Lung (tissue), 12 donors: ENCODE results near the gene RABGAP1L. TPM values are rescaled to one million over a fixed set of nuclear protein-coding genes. Genes with fewer than 3 reads are reported as not detected.

ENCODE experiments used
- ATAC-seq: fragments of 200-7000 bp; cut with Tn5 transposase; one replicate; pipeline ENCODE4 v1.9.1; 2020; ENCODE audit warnings: moderate number of reproducible peaks; ENCODE audit not compliant: insufficient read depth, low FRiP score
- DNase-seq, 3 donors: peaks; one replicate each; pipeline ENCODE4 v3.0.0-alpha.2; 2013 to 2017
- H3K27ac ChIP-seq, 2 donors: one replicate each; pipeline ENCODE4 v1.5.1; 2013; ENCODE audit warnings: mild to moderate bottlenecking in 2 of 2, moderate library complexity in 2 of 2, control low read depth in 1 of 2, inconsistent platforms in 1 of 2, low read depth in 1 of 2, low read length in 1 of 2
- H3K27me3 ChIP-seq, 3 donors: one replicate each; pipeline ENCODE4 v1.5.1; 2013; ENCODE audit warnings: low read length in 2 of 3; ENCODE audit not compliant: control insufficient read depth in 3 of 3, insufficient read depth in 3 of 3
- H3K36me3 ChIP-seq, 4 donors: one replicate each; pipeline ENCODE4 v1.5.1; 2013; ENCODE audit warnings: low read length in 4 of 4, mild to moderate bottlenecking in 1 of 4, moderate library complexity in 1 of 4; ENCODE audit not compliant: control insufficient read depth in 4 of 4, insufficient read depth in 4 of 4
- H3K4me1 ChIP-seq, 5 donors: one replicate each; pipeline ENCODE4 v1.5.1; 2013; ENCODE audit warnings: low read length in 5 of 5, mild to moderate bottlenecking in 2 of 5, moderate library complexity in 1 of 5; ENCODE audit not compliant: control insufficient read depth in 5 of 5, insufficient read depth in 5 of 5
- H3K4me3 ChIP-seq: one replicate; pipeline ENCODE4 v1.5.1; 2013; ENCODE audit warnings: mild to moderate bottlenecking, control low read depth, moderate library complexity
- H3K9ac ChIP-seq, 2 donors: one replicate each; pipeline ENCODE4 v1.5.1; 2013; ENCODE audit warnings: low read length in 2 of 2, control low read depth in 1 of 2; ENCODE audit not compliant: insufficient read depth in 1 of 2
- H3K9me3 ChIP-seq, 4 donors: one replicate each; pipeline ENCODE4 v1.5.1; 2013; ENCODE audit warnings: low read length in 3 of 4, mild to moderate bottlenecking in 1 of 4, moderate library complexity in 1 of 4; ENCODE audit not compliant: control insufficient read depth in 4 of 4, insufficient read depth in 3 of 4
- CTCF ChIP-seq: IDR thresholded peaks from 2 replicates; pipeline ENCODE4 v1.5.1; 2012; ENCODE audit warnings: mild to moderate bottlenecking; ENCODE audit errors: control extremely low read depth, extremely low read depth
- WGBS, 2 donors: extraction: QIAGEN DNeasy Blood & Tissue Kit; methylation state at CpG; one replicate each; pipeline ENCODE4 v1.1.7; 2013; 5-methylcytosine and 5-hydroxymethylcytosine counted together
- polyA plus RNA-seq, 2 donors: library from polyadenylated mRNA; stranded (reverse); fragments of 200-250 nt; gene quantifications; one replicate each; pipeline ENCODE4 v1.2.1, GENCODE V29; 2013
- total RNA-seq, 2 donors: library from RNA; depleted of rRNA in 1 of 2; stranded (reverse); fragments of >200 nt in 1 of 2; gene quantifications; one replicate each; pipeline ENCODE4 v1.2.1, GENCODE V29; 2014 to 2021
- donor health status: control.
- donor health status: control.
- donor health status: Bipolar disorder and iron deficiency.
- donor health status: healthy.
- donor health status: DM: yes; HTN: yes; CAD: no.

Gene RABGAP1L
- total and polyA plus RNA-seq, 4 donors: 16.0 to 123 (median 44.5) TPM

- Histone ChIP-seq H3K4me3 (no peak overlapping the region), H3K9ac (no peak overlapping the region), H3K4me1 (peaks cover 0 to 2% (median 0%) of the 10 kb centered on the region in 5 donors), H3K27ac (no peak overlapping the region), H3K36me3 (no peaks in the 10 kb centered on the region), H3K27me3 (no peaks in the 10 kb centered on the region), H3K9me3 (peaks cover 0 to 4% (median 0%) of the 10 kb centered on the region in 4 donors)
- TF ChIP-seq CTCF: no peak
- ATAC-seq: no peak
- DNase-seq: no peak
- 97 to 100% methylated on average over 1 of the region's 1 CpG for WGBS, 2 donors
Measured at GRCh38 chr1:174660476-174660875, 501.2 kb downstream of the RABGAP1L start.

GRCh38 chr1:174663358-174663757, 504.0 kb downstream of the RABGAP1L start:
- H3K36me3 ChIP-seq: no peaks in the 10 kb centered on the region
- H3K9ac ChIP-seq: no peak overlapping the region
- no peak overlapping the region for H3K4me3 ChIP-seq
- H3K27me3 ChIP-seq: no peaks in the 10 kb centered on the region
- H3K4me1 ChIP-seq: peaks cover 0 to 2% (median 0%) of the 10 kb centered on the region in 5 donors
- TF ChIP-seq CTCF: no peak
- 78 to 80% methylated on average over 4 of the region's 4 CpGs for WGBS, 2 donors
- no peak for DNase-seq
- no peaks in the 10 kb centered on the region for H3K9me3 ChIP-seq
- ATAC-seq: no peak
- H3K27ac ChIP-seq: no peak overlapping the region

- no peak for TF ChIP-seq CTCF
- 71 to 84% methylated on average over 3 of the region's 3 CpGs for WGBS, 2 donors
- H3K9me3 ChIP-seq: peaks cover 0 to 7% (median 1%) of the 10 kb centered on the region in 4 donors
- no peak overlapping the region for H3K27ac ChIP-seq
- H3K4me1 ChIP-seq: no peaks in the 10 kb centered on the region
- H3K4me3 ChIP-seq: no peak overlapping the region
- ATAC-seq (no peak), DNase-seq (no peak)
- no peaks in the 10 kb centered on the region for H3K36me3 ChIP-seq
- H3K9ac ChIP-seq: no peak overlapping the region
- no peaks in the 10 kb centered on the region for H3K27me3 ChIP-seq
Measured at GRCh38 chr1:174666248-174666647, 506.9 kb downstream of the RABGAP1L start.

GRCh38 chr1:174671826-174672225, 512.5 kb downstream of the RABGAP1L start:
- Histone ChIP-seq H3K4me3 (no peak overlapping the region), H3K27me3 (no peaks in the 10 kb centered on the region), H3K9ac (no peak overlapping the region), H3K27ac (no peak overlapping the region), H3K36me3 (no peaks in the 10 kb centered on the region), H3K9me3 (peaks cover 0 to 7% (median 1%) of the 10 kb centered on the region in 4 donors), H3K4me1 (no peaks in the 10 kb centered on the region)
- no peak for TF ChIP-seq CTCF
- WGBS, 2 donors: 89 to 94% methylated on average over 2 of the region's 2 CpGs
- ATAC-seq (no peak), DNase-seq (no peak)
